HFF-Myc (cell line): ENCODE data around the gene EXOC4.

Source experiments
- DNase-seq: peaks from one replicate; pipeline ENCODE4 v3.0.0-alpha.2; 2011; ENCODE audit warnings: low read depth; ENCODE audit errors: extremely low read depth
- H3K4me3 ChIP-seq: replicated peaks from 2 replicates; pipeline ENCODE4 v1.5.1; 2011; ENCODE audit warnings: low read depth, mild to moderate bottlenecking, control low read depth, low read length
- CTCF ChIP-seq: IDR thresholded peaks from 2 replicates; pipeline ENCODE4 v1.5.1; 2012; ENCODE audit warnings: mild to moderate bottlenecking, low read depth, low read length, control low read depth; ENCODE audit errors: missing control alignments

Gene EXOC4

GRCh38 chr7:133863362-133864061, 610.6 kb downstream of the EXOC4 start:
- DNase-seq, result no peak
- H3K4me3 ChIP-seq, result no peak overlapping the region
- no peak for TF ChIP-seq CTCF

GRCh38 chr7:133869556-133869955, 616.7 kb downstream of the EXOC4 start:
- no peak for DNase-seq
- H3K4me3 ChIP-seq, result no peak overlapping the region
- TF ChIP-seq CTCF, result no peak

GRCh38 chr7:133871757-133872156, 618.9 kb downstream of the EXOC4 start:
- DNase-seq, result no peak
- TF ChIP-seq CTCF, result no peak
- H3K4me3 ChIP-seq, result no peak overlapping the region

GRCh38 chr7:133873187-133873586, 620.3 kb downstream of the EXOC4 start:
- DNase-seq, result no peak
- no peak for TF ChIP-seq CTCF
- H3K4me3 ChIP-seq, result no peak overlapping the region

- H3K4me3 ChIP-seq, result no peak overlapping the region
- DNase-seq, result no peak
- no peak for TF ChIP-seq CTCF
These were observed 620.8 kb downstream of the EXOC4 start for GRCh38 chr7:133873631-133874030.

GRCh38 chr7:133883591-133883990, 630.7 kb downstream of the EXOC4 start:
- no peak for DNase-seq
- no peak for TF ChIP-seq CTCF
- no peak overlapping the region for H3K4me3 ChIP-seq

GRCh38 chr7:133885213-133885612, 632.3 kb downstream of the EXOC4 start:
- no peak for DNase-seq
- no peak overlapping the region for H3K4me3 ChIP-seq
- no peak for TF ChIP-seq CTCF
